Neuronal stem cell (in vitro differentiated cells): ENCODE measurements around the gene RHBDL3.

Experiments used
- DNase-seq: peaks from one replicate; pipeline ENCODE4 v3.0.0-alpha.2; 2013; ENCODE audit warnings: low spot score
- H2AFZ ChIP-seq: one replicate; pipeline ENCODE4 v1.6.1; 2013; ENCODE audit warnings: mild to moderate bottlenecking, low read length, inconsistent platforms
- H2AK5ac ChIP-seq: 2 replicates; pipeline ENCODE4 v1.6.1; 2013; ENCODE audit warnings: low read depth, mild to moderate bottlenecking, inconsistent platforms, low read length, moderate library complexity, mixed read lengths
- H2BK120ac ChIP-seq: 2 replicates; pipeline ENCODE4 v1.6.1; 2013; ENCODE audit warnings: low read depth, mild to moderate bottlenecking, inconsistent platforms, low read length, moderate library complexity, mixed read lengths
- H2BK12ac ChIP-seq: one replicate; pipeline ENCODE4 v1.6.1; 2013; ENCODE audit warnings: low read length, inconsistent platforms
- H2BK15ac ChIP-seq: 2 replicates; pipeline ENCODE4 v1.6.1; 2013; ENCODE audit warnings: mild to moderate bottlenecking, low read length, inconsistent platforms, mixed read lengths
- H2BK5ac ChIP-seq: one replicate; pipeline ENCODE4 v1.6.1; 2013; ENCODE audit warnings: inconsistent platforms, mild to moderate bottlenecking, low read length, moderate library complexity
- H3K14ac ChIP-seq: one replicate; pipeline ENCODE4 v1.6.1; 2013; ENCODE audit warnings: low read length, inconsistent platforms
- H3K18ac ChIP-seq: 2 replicates; pipeline ENCODE4 v1.6.1; 2013; ENCODE audit warnings: low read length, inconsistent platforms
- H3K23ac ChIP-seq: 2 replicates; pipeline ENCODE4 v1.6.1; 2013; ENCODE audit warnings: low read depth, mild to moderate bottlenecking, mixed read lengths, low read length, inconsistent platforms; ENCODE audit not compliant: poor library complexity
- H3K27ac ChIP-seq: replicated peaks from 3 replicates; pipeline ENCODE4 v1.5.1; 2013; ENCODE audit warnings: low read length, inconsistent platforms
- H3K27me3 ChIP-seq, 3 experiments: 2 replicates each; pipeline ENCODE4 v1.6.1; 2013; ENCODE audit warnings: low read length in 3 of 3, mild to moderate bottlenecking in 2 of 3, inconsistent platforms in 1 of 3, low read depth in 1 of 3, mixed read lengths in 1 of 3, moderate library complexity in 1 of 3; ENCODE audit not compliant: control insufficient read depth in 3 of 3, insufficient read depth in 3 of 3
- H3K36me3 ChIP-seq, 2 donors: replicated peaks in 1 of 2; 2 replicates each; pipeline ENCODE4 v1.6.1; 2013; ENCODE audit warnings: low read length in 2 of 2; ENCODE audit not compliant: control insufficient read depth in 2 of 2, insufficient read depth in 2 of 2
- H3K4ac ChIP-seq: 2 replicates; pipeline ENCODE4 v1.6.1; 2013; ENCODE audit warnings: inconsistent platforms, mild to moderate bottlenecking, low read length, moderate library complexity
- H3K4me1 ChIP-seq, 2 donors: 1 replicate in 1 of 2; 2 replicates in 1 of 2; pipeline ENCODE4 v1.6.1; 2013; ENCODE audit warnings: low read length in 2 of 2, low read depth in 1 of 2; ENCODE audit not compliant: control insufficient read depth in 2 of 2, insufficient read depth in 1 of 2
- H3K4me2 ChIP-seq: one replicate; pipeline ENCODE4 v1.6.1; 2013; ENCODE audit warnings: mild to moderate bottlenecking, low read length, inconsistent platforms; ENCODE audit not compliant: insufficient read depth, poor library complexity, severe bottlenecking
- H3K4me3 ChIP-seq, 2 donors: 2 replicates each; pipeline ENCODE4 v1.5.1; 2013; ENCODE audit warnings: low read length in 2 of 2, mild to moderate bottlenecking in 2 of 2, inconsistent platforms in 1 of 2, moderate library complexity in 1 of 2
- H3K79me1 ChIP-seq: one replicate; pipeline ENCODE4 v1.6.1; 2013; ENCODE audit warnings: low read depth, mild to moderate bottlenecking, inconsistent platforms, low read length, moderate library complexity
- H3K9ac ChIP-seq: one replicate; pipeline ENCODE4 v1.6.1; 2013; ENCODE audit warnings: mild to moderate bottlenecking, low read depth, low read length, inconsistent platforms; ENCODE audit not compliant: poor library complexity
- H3K9me3 ChIP-seq, 2 donors: replicated peaks in 1 of 2; 2 replicates each; pipeline versions ENCODE3 to v1.6.1; 2013; ENCODE audit warnings: low read length in 2 of 2, mild to moderate bottlenecking in 2 of 2, inconsistent platforms in 1 of 2, low read depth in 1 of 2, mixed read lengths in 1 of 2, moderate library complexity in 1 of 2; ENCODE audit not compliant: control insufficient read depth in 2 of 2, insufficient read depth in 1 of 2
- H4K8ac ChIP-seq: one replicate; pipeline ENCODE4 v1.6.1; 2013; ENCODE audit warnings: low read depth, mild to moderate bottlenecking, inconsistent platforms, low read length, moderate library complexity
- H4K91ac ChIP-seq: one replicate; pipeline ENCODE4 v1.6.1; 2013; ENCODE audit warnings: low read length, low read depth, mild to moderate bottlenecking, inconsistent platforms; ENCODE audit not compliant: poor library complexity
- WGBS, 2 donors: extraction: QIAGEN DNeasy Blood & Tissue Kit; methylation state at CpG; one replicate each; pipeline ENCODE4 v1.1.7; 2013; ENCODE audit warnings: missing lambda C conversion rate in 2 of 2, mixed read lengths in 1 of 2; ENCODE audit not compliant: insufficient read length in 2 of 2, insufficient replicate concordance in 1 of 2; ENCODE audit errors: extremely low coverage in 2 of 2; 5-methylcytosine and 5-hydroxymethylcytosine counted together

Gene RHBDL3

GRCh38 chr17:32266051-32266388 is 388 bp downstream of the RHBDL3 start:
- WGBS, 2 donors, result no CpG with 5 or more reads among the region's 55 CpGs
- no peak overlapping the region for H3K14ac ChIP-seq
- H3K27me3 ChIP-seq, result peaks cover 5 to 74% (median 48%) of the 10 kb centered on the region in 3 experiments

GRCh38 chr17:32266389-32267301 is 1.0 kb downstream of the RHBDL3 start:
- Histone ChIP-seq H3K27me3 (peaks cover 5 to 69% (median 48%) of the 10 kb centered on the region in 3 experiments), H2BK5ac (no peak overlapping the region), H3K27ac (no peak overlapping the region), H4K8ac (no peak overlapping the region), H3K4me3 (peak overlapping the region; percentile 53 to 85), H3K23ac (peak overlapping the region; percentile 43), H2BK15ac (no peak overlapping the region), H3K4ac (no peak overlapping the region), H2AK5ac (peak overlapping the region; percentile 15), H2BK120ac (no peak overlapping the region), H2BK12ac (no peak overlapping the region), H3K9me3 (no peaks in the 10 kb centered on the region), H4K91ac (no peak overlapping the region), H3K18ac (peak overlapping the region; percentile 92), H3K4me1 (peaks cover 13% of the 10 kb centered on the region in 2 donors), H2AFZ (peak overlapping the region; percentile 85), H3K9ac (peak overlapping the region; percentile 82), H3K79me1 (no peaks in the 10 kb centered on the region), H3K4me2 (peak overlapping the region; percentile 98), H3K36me3 (no peaks in the 10 kb centered on the region), H3K14ac (no peak overlapping the region)
- DNase-seq, result peak; percentile 57
- WGBS, 2 donors, result no CpG with 5 or more reads among the region's 78 CpGs

More at GRCh38 chr17:32266051-32266388, 388 bp downstream of the RHBDL3 start:
- H3K4me1 ChIP-seq, result peaks cover 13 to 14% of the 10 kb centered on the region in 2 donors
- DNase-seq, result no peak
- no peaks in the 10 kb centered on the region for H3K79me1 ChIP-seq
- no peak overlapping the region for H2BK12ac ChIP-seq
- H4K91ac ChIP-seq, result no peak overlapping the region
- peak overlapping the region; percentile 98 for H3K4me2 ChIP-seq
- H2AK5ac ChIP-seq, result no peak overlapping the region
- H3K36me3 ChIP-seq, result no peaks in the 10 kb centered on the region
- H3K9me3 ChIP-seq, result no peaks in the 10 kb centered on the region
- H3K4me3 ChIP-seq, result peak overlapping the region; percentile 53 to 85
- no peak overlapping the region for H4K8ac ChIP-seq
- H3K9ac ChIP-seq, result peak overlapping the region; percentile 82
- H3K23ac ChIP-seq, result no peak overlapping the region
- H2BK15ac ChIP-seq, result no peak overlapping the region
- H2BK5ac ChIP-seq, result no peak overlapping the region
- no peak overlapping the region for H3K4ac ChIP-seq
- peak overlapping the region; percentile 85 for H2AFZ ChIP-seq
- peak overlapping the region; percentile 92 for H3K18ac ChIP-seq
- H3K27ac ChIP-seq, result no peak overlapping the region
- H2BK120ac ChIP-seq, result no peak overlapping the region

- no peak for DNase-seq
- H3K27me3 ChIP-seq, result peaks cover 5 to 58% (median 48%) of the 10 kb centered on the region in 3 experiments
These were observed 2.1 kb downstream of the RHBDL3 start for GRCh38 chr17:32267690-32268205.

GRCh38 chr17:32268734-32269288 is 3.2 kb downstream of the RHBDL3 start:
- Histone ChIP-seq H2AK5ac (no peak overlapping the region), H3K4me3 (no peak overlapping the region), H3K18ac (no peak overlapping the region), H3K4me1 (peaks cover 15 to 20% of the 10 kb centered on the region in 2 donors), H2AFZ (no peak overlapping the region), H2BK5ac (no peak overlapping the region), H3K9me3 (no peaks in the 10 kb centered on the region), H4K91ac (no peak overlapping the region), H3K79me1 (no peaks in the 10 kb centered on the region), H4K8ac (no peak overlapping the region), H3K36me3 (no peaks in the 10 kb centered on the region), H2BK12ac (no peak overlapping the region), H2BK120ac (no peak overlapping the region), H2BK15ac (no peak overlapping the region), H3K9ac (no peak overlapping the region), H3K4ac (no peak overlapping the region), H3K14ac (no peak overlapping the region), H3K27ac (no peak overlapping the region), H3K23ac (no peak overlapping the region), H3K27me3 (peaks cover 5 to 49% (median 46%) of the 10 kb centered on the region in 3 experiments), H3K4me2 (no peak overlapping the region)
- no CpG with 5 or more reads among the region's 7 CpGs for WGBS, 2 donors
- DNase-seq, result no peak

More at GRCh38 chr17:32267690-32268205, 2.1 kb downstream of the RHBDL3 start:
- no peaks in the 10 kb centered on the region for H3K79me1 ChIP-seq
- no peaks in the 10 kb centered on the region for H3K36me3 ChIP-seq
- H3K9ac ChIP-seq, result no peak overlapping the region
- no CpG with 5 or more reads among the region's 10 CpGs for WGBS, 2 donors
- H3K4me1 ChIP-seq, result peaks cover 15 to 19% of the 10 kb centered on the region in 2 donors
- no peak overlapping the region for H3K23ac ChIP-seq
- no peak overlapping the region for H2AFZ ChIP-seq
- H2BK5ac ChIP-seq, result no peak overlapping the region
- H4K91ac ChIP-seq, result no peak overlapping the region
- H3K4me3 ChIP-seq, result peak overlapping the region in 1 of 2 donors; percentile 15
- no peak overlapping the region for H3K27ac ChIP-seq
- no peak overlapping the region for H3K14ac ChIP-seq
- no peak overlapping the region for H2AK5ac ChIP-seq
- no peak overlapping the region for H3K4me2 ChIP-seq
- no peak overlapping the region for H4K8ac ChIP-seq
- no peak overlapping the region for H2BK12ac ChIP-seq
- no peak overlapping the region for H2BK120ac ChIP-seq
- no peak overlapping the region for H2BK15ac ChIP-seq
- no peak overlapping the region for H3K4ac ChIP-seq
- no peaks in the 10 kb centered on the region for H3K9me3 ChIP-seq
- H3K18ac ChIP-seq, result no peak overlapping the region
